ENCODE data around the gene LYPLAL1.

DNA sequence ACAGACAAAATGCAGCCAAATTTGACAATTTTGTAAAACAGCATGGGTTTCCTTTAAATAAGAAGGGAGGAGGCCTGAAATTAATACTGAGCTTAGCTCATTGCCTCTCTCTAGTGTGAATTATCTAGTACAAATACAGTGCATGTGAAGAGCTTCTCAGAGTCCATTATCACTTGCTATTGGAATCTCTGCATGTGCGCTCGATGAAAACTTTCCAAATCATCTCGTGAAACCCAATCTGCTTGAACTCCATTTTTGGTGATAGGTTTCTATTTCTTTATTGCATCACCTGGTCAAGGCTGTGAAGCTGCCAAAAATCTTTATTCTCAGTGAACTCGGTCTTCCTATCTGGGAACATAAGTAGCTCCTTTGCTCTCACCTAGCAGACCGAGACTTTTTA is 49.5 kb upstream of the LYPLAL1 start:
- TF ChIP-seq CTCF (IDR thresholded peaks at IDR 0.05): no peak
- TF ChIP-seq ZFX (IDR thresholded peaks at IDR 0.05; ENCODE audit: borderline replicate concordance): no peak

Data from 22Rv1 (cell line).